LNCAP (cell line): Measurements from ENCODE around the gene ALS2.

ENCODE experiments used
- CTCF ChIP-seq: fragments of 450-650 bp; IDR thresholded peaks from 2 replicates; pipeline ENCODE4 v1.5.1; 2017; ENCODE audit warnings: mild to moderate bottlenecking

ALS2 gene

GRCh38 chr2:201759567-201759966 is 21.2 kb downstream of the ALS2 start:
- TF ChIP-seq CTCF: no peak

- TF ChIP-seq CTCF: no peak
These were observed 21.9 kb downstream of the ALS2 start for GRCh38 chr2:201758873-201759272.

- no peak for TF ChIP-seq CTCF
These were observed 22.5 kb downstream of the ALS2 start for GRCh38 chr2:201758234-201758633.

- no peak for TF ChIP-seq CTCF
These were observed 25.9 kb downstream of the ALS2 start for GRCh38 chr2:201754717-201755415.

- no peak for TF ChIP-seq CTCF
These were observed 29.2 kb downstream of the ALS2 start for GRCh38 chr2:201751566-201751965.

- no peak for TF ChIP-seq CTCF
These were observed 34.2 kb downstream of the ALS2 start for GRCh38 chr2:201746551-201746950.

GRCh38 chr2:201735486-201735885 is 45.2 kb downstream of the ALS2 start:
- TF ChIP-seq CTCF: no peak

- no peak for TF ChIP-seq CTCF
These were observed 46.6 kb downstream of the ALS2 start for GRCh38 chr2:201734111-201734510.
